ENCODE data around the gene ERF. TPM values are rescaled to one million over a fixed set of nuclear protein-coding genes. Genes with fewer than 3 reads are reported as not detected.

Gene ERF
- total RNA-seq (2022; extraction: Qiagen RNA extraction; ENCODE audit: low read depth): 99.1 to 124 TPM (median 117 TPM) in 5 replicates

DNA sequence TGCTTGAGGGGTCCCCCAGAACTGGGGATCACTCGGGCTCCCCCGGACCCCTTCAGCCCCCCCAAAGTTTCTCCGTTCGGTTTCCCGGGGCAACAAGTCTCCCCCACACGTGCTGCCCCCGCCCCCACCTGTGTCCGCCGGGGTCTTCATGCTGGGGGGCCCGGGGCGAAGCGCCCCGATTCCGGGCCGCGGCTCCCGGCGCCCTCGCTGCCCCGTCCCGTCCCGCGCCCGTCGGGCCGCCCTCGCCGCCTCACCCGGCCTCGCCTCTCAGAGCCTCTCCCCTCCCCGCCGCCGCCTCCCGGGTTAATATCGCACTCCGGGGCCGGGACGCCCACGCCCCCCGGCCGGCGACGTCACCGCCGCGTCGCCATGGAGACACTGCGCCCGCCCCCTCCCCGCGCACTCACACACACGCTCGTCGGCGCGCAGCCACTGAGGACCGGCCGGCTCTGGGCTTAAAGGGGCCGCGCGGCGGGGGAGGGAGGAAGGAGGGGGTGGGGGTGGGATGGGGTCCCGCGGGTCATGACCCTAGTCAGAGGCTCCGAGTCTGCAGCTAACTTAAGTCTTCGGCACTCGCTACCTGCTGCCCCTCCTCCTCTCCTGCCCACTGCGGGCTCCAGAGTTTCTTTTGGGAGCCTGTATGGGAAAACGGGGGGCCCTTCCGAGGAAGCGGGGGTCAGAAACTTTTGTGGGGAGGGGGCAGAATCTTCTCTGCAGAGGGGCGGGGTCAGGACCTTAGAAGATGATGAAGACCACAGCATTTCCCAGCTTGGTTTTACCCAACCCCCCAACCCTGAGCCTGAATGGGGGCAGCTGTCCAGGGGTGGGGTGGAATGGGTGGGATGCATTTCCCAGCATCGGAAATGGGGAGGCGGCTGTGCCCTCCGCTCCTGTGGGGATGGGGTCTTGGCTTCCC is at the start of gene ERF:
ERF (minus strand) TSS at position 279 of the 916 bp plus-strand sequence; CDS start at position 150, 129 bp downstream.

DNA sequence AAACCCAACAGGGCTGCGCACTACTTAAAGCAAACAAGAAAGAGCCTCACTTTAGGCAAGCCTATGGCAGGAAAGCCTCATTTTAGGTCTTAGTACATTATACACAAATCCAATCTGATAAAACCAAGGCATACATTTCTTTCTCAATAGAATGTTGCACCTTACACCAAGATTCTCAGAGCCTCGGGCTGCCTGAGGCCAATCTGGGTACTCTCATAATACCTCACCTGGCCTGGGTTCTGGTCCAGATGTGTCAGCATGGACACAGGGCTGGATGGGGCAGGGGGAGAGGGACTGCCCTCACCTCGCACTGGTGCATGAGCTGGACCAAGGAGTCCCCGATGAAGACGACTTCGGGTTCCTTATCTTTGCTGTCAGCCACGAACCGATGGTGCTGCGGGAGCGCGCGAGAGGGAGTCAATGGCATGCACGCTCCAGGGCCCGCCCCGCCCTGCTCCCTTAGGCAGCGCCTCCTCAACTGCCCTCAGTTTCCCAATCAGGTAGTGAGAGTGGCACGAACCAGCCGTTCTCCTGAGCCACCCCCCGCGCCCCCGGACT is 46.8 kb upstream of the ERF start, which contains the start of gene PRR19:
PRR19 (plus strand) TSS at position 487 of the 558 bp plus-strand sequence. CDS start 7,453 bp downstream, outside the sequence.

DNA sequence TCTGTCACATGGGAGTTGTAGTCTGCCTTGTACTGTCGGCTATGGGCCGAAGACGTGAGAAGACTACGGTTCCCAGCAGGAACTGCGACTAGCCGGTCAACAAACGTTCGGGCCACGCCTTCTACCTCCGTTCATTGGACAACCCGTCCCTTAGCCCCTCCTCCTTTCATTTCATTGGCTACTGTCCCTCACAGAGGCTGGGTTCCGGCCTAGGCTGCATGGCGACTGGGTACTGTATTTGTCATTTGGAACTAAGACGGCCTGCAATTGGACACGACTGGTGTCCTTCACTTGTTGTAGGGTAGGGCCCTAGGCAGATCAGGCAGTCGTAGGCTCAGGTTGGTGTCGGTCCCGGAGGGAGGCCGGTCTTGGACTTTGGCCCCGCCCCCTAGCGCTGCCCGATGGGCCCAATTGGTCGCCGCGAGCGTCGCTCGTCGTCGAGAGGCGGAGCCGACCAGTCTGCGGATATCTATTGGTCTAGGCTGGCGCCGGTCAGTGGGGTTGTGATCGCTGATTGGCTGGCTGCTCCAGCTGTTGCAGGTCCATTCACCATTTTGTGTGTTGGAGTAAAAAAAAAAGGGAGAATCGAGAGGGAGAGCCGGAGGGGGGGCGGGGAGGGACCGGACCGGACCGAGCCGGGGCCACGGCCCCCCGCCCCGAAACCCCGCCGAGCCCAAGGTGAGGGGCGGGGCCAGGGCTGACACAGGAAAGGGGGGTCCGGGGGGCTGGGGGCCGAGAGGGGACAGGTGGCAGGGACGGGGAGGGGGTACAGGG is 14.0 kb upstream of the ERF start, which contains the start of gene CIC:
CIC (plus strand) TSS at position 549 of the 774 bp plus-strand sequence. CDS start 2,532 bp downstream, outside the sequence.

DNA sequence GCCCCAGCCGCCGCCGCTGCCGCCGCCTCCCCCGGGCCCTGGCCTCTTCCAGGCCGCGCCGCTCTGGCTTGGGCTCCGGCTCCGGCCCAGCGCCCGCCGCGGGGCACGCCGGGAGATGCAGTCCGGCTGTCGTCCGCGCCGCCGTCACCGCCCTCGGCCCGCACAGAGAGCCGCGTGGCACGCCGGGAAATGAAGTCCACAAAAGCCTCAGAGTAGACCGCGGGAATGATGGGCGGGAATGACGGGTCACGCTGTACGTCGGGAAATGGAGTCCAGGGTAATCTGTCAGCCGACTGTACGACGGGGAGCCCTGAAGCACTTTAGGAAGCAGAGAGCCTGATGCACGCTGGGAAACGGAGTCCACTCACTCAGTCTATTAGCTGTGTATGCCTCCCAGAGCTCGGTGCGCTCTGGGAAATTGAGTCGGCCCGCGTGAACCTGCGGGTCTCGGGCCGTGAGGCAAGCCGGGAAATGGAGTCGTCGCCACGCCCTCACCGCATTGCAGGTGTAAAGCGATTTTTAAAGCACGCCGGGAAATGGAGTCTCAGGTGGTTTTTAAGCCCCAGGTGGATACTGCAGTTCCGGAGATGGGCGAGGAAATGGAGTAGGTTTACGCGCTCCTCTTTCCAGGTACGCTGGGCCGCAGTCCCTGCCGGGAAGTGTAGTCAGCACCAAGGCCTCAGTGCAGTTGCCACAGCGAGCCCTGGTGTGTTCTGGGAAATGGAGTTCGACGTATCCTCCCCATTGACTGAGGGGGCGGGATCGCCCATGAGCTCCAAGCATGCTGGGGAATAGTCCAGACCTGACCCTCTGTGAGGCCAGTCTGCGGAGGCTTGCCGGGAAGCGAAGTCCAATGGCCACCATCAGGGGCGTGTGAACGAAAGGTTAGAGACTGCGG is 12.2 kb downstream of the ERF start, which contains the start of gene GSK3A:
GSK3A (minus strand) TSS at position 91 of the 898 bp plus-strand sequence. CDS start 137 bp downstream, outside the sequence.

DNA sequence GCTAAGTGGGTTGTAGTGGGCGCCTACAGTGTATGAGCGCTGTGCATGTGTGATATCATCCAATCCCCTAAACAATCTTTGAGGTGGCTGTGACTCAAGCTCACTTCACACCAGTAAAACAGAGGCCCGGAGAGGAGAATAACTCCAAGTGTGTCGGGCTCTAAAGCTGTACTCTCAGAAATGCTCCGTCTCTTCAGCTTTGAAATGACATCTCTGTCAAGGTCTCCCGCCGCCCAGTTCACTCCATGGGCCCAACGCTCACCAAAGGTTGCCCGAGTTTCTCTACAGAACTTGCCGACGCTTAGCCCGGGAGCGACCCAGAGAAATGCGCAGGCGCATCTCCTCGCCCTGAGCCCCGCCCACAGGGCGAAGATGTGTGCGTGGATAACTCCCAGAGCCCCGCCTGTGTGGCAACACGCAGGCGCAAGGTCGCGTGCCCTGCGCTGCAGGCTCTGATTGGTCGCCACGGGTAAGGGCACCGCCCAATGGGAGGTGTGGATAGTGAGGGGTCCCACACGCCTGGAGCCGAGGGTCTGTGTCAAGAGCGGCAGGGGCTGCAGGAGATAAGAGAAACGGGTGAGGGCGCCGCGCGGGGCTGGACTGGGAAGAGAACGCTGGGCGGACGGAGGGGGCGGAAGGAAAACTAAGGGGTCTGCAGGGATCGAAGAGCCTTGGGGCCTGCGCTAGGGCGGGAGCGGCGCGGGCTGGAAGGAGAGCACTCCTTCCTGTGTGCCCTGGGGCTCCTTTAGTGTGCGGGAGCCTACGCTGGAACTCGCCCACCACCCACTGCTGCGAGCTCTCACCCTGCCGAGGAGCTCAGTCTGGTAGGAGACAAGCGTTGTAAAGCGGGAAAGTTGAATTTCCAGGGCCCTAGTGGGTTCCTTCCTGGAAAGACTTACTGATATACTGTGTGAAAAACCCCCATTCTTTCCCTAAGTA is 34.8 kb downstream of the ERF start, which contains the start of gene ZNF526:
ZNF526 (plus strand) TSS at position 501 of the 939 bp plus-strand sequence. CDS start 4,092 bp downstream, outside the sequence.

DNA sequence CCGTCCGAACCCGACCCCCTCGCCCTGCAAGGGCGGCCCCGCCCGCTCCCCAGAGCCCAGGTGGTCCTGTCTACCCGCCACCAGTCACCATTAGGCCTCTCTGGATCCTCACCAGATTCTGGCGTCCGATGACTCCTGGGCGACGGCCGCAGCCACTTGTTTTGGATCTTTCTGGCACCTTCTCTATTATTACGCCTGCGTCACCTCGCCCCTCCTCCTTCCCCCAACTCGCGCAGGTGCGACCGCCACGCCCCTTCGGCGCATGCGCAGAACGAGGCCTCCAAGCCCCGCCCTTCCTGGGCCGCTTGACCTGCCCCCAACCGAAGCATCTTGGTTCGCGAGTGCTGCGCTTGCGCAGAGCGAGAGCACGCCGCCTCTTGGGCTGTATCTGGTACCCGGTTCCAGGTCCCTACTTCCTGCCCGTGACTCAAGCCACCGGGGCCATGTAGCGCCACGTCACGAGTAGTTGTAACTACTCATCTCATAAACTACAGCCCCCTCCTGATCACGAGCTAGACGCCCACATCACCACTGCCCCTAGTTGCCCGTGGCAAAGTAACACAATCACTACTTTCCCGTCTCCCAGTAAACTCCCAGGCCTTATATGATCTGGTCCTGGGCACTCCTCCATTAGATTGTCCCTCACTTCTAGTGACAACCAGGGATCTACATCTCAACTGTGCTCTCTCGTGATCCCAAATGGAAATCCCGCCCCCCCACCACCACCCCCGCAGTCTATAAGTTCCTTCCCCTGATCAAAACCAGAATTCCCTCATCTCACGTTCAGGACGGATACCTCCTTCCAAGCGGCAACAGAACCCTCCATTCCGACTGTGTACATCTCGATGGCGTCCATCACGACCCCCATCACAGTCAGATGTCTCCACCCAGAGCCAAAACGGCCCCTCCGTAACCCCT is 37.1 kb downstream of the ERF start, which contains the start of gene DEDD2:
DEDD2 (minus strand) TSS at position 158 of the 918 bp plus-strand sequence. CDS start 670 bp downstream, outside the sequence.

Other genes with a start within 250 kb of the ERF start
- 0.37 to 0.50 TPM (median 0.42 TPM) in 5 replicates for gene GRIK5, start 184.9 kb downstream of the ERF start, total RNA-seq (2022; extraction: Qiagen RNA extraction; ENCODE audit: low read depth)
- gene ZNF574, start 179.0 kb downstream of the ERF start, total RNA-seq (2022; extraction: Qiagen RNA extraction; ENCODE audit: low read depth): 28.7 to 38.8 TPM (median 36.8 TPM) in 5 replicates
- 0.15 to 0.80 TPM (median 0.41 TPM) in 5 replicates for gene POU2F2, start 122.7 kb downstream of the ERF start, total RNA-seq (2022; extraction: Qiagen RNA extraction; ENCODE audit: low read depth)
- gene DEDD2, start 37.5 kb downstream of the ERF start, total RNA-seq (2022; extraction: Qiagen RNA extraction; ENCODE audit: low read depth): 54.3 to 74.7 TPM (median 66.0 TPM) in 5 replicates
- gene ZNF526, start 34.8 kb downstream of the ERF start, total RNA-seq (2022; extraction: Qiagen RNA extraction; ENCODE audit: low read depth): 15.5 to 21.1 TPM (median 19.8 TPM) in 5 replicates
- 104 to 150 TPM (median 147 TPM) in 5 replicates for gene GSK3A, start 12.5 kb downstream of the ERF start, total RNA-seq (2022; extraction: Qiagen RNA extraction; ENCODE audit: low read depth)
- 38.6 to 52.2 TPM (median 47.4 TPM) in 5 replicates for gene CIC, start 14.1 kb upstream of the ERF start, total RNA-seq (2022; extraction: Qiagen RNA extraction; ENCODE audit: low read depth)
- gene PRR19, start 47.0 kb upstream of the ERF start, total RNA-seq (2022; extraction: Qiagen RNA extraction; ENCODE audit: low read depth): 3.6 to 4.9 TPM (median 4.3 TPM) in 5 replicates
- 132 to 152 TPM (median 151 TPM) in 5 replicates for gene PAFAH1B3, start 47.5 kb upstream of the ERF start, total RNA-seq (2022; extraction: Qiagen RNA extraction; ENCODE audit: low read depth)
- 2.2 to 3.9 TPM (median 3.2 TPM) in 5 replicates for gene TMEM145, start 58.2 kb upstream of the ERF start, total RNA-seq (2022; extraction: Qiagen RNA extraction; ENCODE audit: low read depth)
- gene MEGF8, start 70.5 kb upstream of the ERF start, total RNA-seq (2022; extraction: Qiagen RNA extraction; ENCODE audit: low read depth): 19.0 to 25.2 TPM (median 23.3 TPM) in 5 replicates
- 40.7 to 55.2 TPM (median 48.7 TPM) in 5 replicates for gene CNFN, start 135.2 kb upstream of the ERF start, total RNA-seq (2022; extraction: Qiagen RNA extraction; ENCODE audit: low read depth)
- 1.4 to 2.9 TPM (median 2.3 TPM) in 5 replicates for gene LIPE, start 172.3 kb upstream of the ERF start, total RNA-seq (2022; extraction: Qiagen RNA extraction; ENCODE audit: low read depth)
- gene CXCL17, start 187.8 kb upstream of the ERF start, total RNA-seq (2022; extraction: Qiagen RNA extraction; ENCODE audit: low read depth): 0.18 TPM in 1 of 5 replicates, not detected in the others

Data from A549 treated with GW870086 at 1 μM for 4 hours (cell line).